ENCODE results near the gene PANX3.

Gene PANX3

GRCh38 chr11:124646148-124646547 lies 34.9 kb downstream of the PANX3 start:
- TF ChIP-seq, protein P1, sequence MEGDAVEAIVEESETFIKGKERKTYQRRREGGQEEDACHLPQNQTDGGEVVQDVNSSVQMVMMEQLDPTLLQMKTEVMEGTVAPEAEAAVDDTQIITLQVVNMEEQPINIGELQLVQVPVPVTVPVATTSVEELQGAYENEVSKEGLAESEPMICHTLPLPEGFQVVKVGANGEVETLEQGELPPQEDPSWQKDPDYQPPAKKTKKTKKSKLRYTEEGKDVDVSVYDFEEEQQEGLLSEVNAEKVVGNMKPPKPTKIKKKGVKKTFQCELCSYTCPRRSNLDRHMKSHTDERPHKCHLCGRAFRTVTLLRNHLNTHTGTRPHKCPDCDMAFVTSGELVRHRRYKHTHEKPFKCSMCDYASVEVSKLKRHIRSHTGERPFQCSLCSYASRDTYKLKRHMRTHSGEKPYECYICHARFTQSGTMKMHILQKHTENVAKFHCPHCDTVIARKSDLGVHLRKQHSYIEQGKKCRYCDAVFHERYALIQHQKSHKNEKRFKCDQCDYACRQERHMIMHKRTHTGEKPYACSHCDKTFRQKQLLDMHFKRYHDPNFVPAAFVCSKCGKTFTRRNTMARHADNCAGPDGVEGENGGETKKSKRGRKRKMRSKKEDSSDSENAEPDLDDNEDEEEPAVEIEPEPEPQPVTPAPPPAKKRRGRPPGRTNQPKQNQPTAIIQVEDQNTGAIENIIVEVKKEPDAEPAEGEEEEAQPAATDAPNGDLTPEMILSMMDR (IDR thresholded peaks at IDR 0.05; ENCODE audit: insufficient read depth, low read length, poor library complexity, severe bottlenecking) = no peak
- TF ChIP-seq EZH2phosphoT487 (conservative IDR thresholded peaks at IDR 0.05; ENCODE audit: low read length) = no peak
- no peaks in the 10 kb centered on the region for H3K79me2 ChIP-seq (ENCODE audit: insufficient read depth, low read length)
- H2AFZ ChIP-seq (ENCODE audit: low read depth, low read length, severe bottlenecking) = no peak overlapping the region
- no peak overlapping the region for H3K9ac ChIP-seq (ENCODE audit: low read length)
- no peaks in the 10 kb centered on the region for H3K27me3 ChIP-seq (ENCODE audit: low read length)
- no peaks in the 10 kb centered on the region for H3K36me3 ChIP-seq (ENCODE audit: low read length)
- no peak overlapping the region for H3K4me3 ChIP-seq (ENCODE audit: insufficient read depth, low read length, poor library complexity, severe bottlenecking)
- no peak overlapping the region for H3K4me2 ChIP-seq (ENCODE audit: low read depth, low read length, poor library complexity, severe bottlenecking)
- no peaks in the 10 kb centered on the region for H3K9me2 ChIP-seq (replicated peaks; ENCODE audit: insufficient read depth, low read length)
- no peaks in the 10 kb centered on the region for H3K9me3 ChIP-seq (ENCODE audit: insufficient read depth, low read length)
- H3F3A ChIP-seq (ENCODE audit: insufficient read depth) = no peaks in the 10 kb centered on the region
- H4K20me1 ChIP-seq (ENCODE audit: low read depth, low read length) = no peaks in the 10 kb centered on the region
- H3K27ac ChIP-seq (ENCODE audit: low read depth, low read length) = no peak overlapping the region

GRCh38 chr11:124648610-124649009 lies 37.4 kb downstream of the PANX3 start:
- Histone ChIP-seq H3K36me3 (ENCODE audit: low read length) (no peaks in the 10 kb centered on the region), H3K9me2 (replicated peaks; ENCODE audit: insufficient read depth, low read length) (no peaks in the 10 kb centered on the region), H3K27ac (ENCODE audit: low read depth, low read length) (no peak overlapping the region), H3K9me3 (ENCODE audit: insufficient read depth, low read length) (no peaks in the 10 kb centered on the region), H3K9ac (ENCODE audit: low read length) (no peak overlapping the region), H3K27me3 (ENCODE audit: low read length) (no peaks in the 10 kb centered on the region), H4K20me1 (ENCODE audit: low read depth, low read length) (no peaks in the 10 kb centered on the region), H3F3A (ENCODE audit: insufficient read depth) (no peaks in the 10 kb centered on the region), H2AFZ (ENCODE audit: low read depth, low read length, severe bottlenecking) (no peak overlapping the region), H3K4me3 (ENCODE audit: insufficient read depth, low read length, poor library complexity, severe bottlenecking) (no peak overlapping the region), H3K4me2 (ENCODE audit: low read depth, low read length, poor library complexity, severe bottlenecking) (no peak overlapping the region), H3K79me2 (ENCODE audit: insufficient read depth, low read length) (no peaks in the 10 kb centered on the region)
- no peak for TF ChIP-seq EZH2phosphoT487 (conservative IDR thresholded peaks at IDR 0.05; ENCODE audit: low read length)
- TF ChIP-seq, protein P1 (IDR thresholded peaks at IDR 0.05; ENCODE audit: insufficient read depth, low read length, poor library complexity, severe bottlenecking) = no peak

DNA sequence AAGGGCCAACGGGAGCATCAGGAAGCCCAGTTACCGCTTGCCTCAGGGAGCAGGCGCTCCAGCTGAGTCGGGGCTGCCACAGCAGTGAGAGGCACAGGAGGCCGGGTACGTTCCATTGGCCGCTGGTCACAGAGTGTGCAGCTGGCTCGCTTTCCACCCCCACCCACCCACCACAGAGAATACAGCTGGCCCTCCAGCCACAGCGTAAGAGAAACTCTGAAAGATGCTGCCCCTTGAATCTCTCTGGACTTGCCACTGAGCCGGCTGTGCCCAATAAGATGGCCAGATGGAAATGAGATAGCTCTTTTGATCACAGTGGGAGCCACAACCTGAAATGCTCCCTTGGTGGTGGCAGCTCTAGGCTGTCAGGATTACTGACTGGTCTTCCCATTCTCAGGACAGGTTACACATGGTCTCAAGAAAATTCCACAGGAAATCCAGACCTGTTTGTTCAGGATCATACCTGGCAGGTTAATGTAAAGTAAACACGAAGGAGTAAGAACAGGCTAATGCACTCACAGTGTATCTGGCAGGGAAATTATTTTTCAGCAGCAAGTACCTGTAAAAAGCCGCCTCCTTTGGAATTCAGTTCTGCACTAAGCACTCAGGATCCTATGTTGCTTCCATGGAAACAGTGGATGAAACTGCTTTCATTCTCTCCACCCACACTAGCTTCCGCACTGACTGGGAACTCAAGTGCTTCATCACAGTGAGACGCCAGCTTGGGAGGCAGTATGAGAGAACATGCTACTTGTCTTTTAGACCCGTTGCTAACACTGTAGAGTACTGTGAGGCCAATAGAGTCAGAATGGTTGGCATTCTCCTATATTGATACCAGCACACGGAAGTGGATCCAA lies 45.8 kb downstream of the PANX3 start:
- Histone ChIP-seq H3K9me2 (replicated peaks; ENCODE audit: insufficient read depth, low read length) (no peaks in the 10 kb centered on the region), H3K4me2 (ENCODE audit: low read depth, low read length, poor library complexity, severe bottlenecking) (no peak overlapping the region), H3K36me3 (ENCODE audit: low read length) (no peaks in the 10 kb centered on the region), H3K27me3 (ENCODE audit: low read length) (no peaks in the 10 kb centered on the region), H3K9me3 (ENCODE audit: insufficient read depth, low read length) (no peaks in the 10 kb centered on the region), H4K20me1 (ENCODE audit: low read depth, low read length) (no peaks in the 10 kb centered on the region), H3K79me2 (ENCODE audit: insufficient read depth, low read length) (no peaks in the 10 kb centered on the region), H3K4me3 (ENCODE audit: insufficient read depth, low read length, poor library complexity, severe bottlenecking) (no peak overlapping the region), H3K9ac (ENCODE audit: low read length) (no peak overlapping the region), H3K27ac (ENCODE audit: low read depth, low read length) (no peak overlapping the region), H2AFZ (ENCODE audit: low read depth, low read length, severe bottlenecking) (no peak overlapping the region), H3F3A (ENCODE audit: insufficient read depth) (no peaks in the 10 kb centered on the region)
- no peak for TF ChIP-seq EZH2phosphoT487 (conservative IDR thresholded peaks at IDR 0.05; ENCODE audit: low read length)

- Histone ChIP-seq H3K4me3 (ENCODE audit: insufficient read depth, low read length, poor library complexity, severe bottlenecking) (no peak overlapping the region), H3K9me3 (ENCODE audit: insufficient read depth, low read length) (no peaks in the 10 kb centered on the region), H3K9me2 (replicated peaks; ENCODE audit: insufficient read depth, low read length) (no peaks in the 10 kb centered on the region), H2AFZ (ENCODE audit: low read depth, low read length, severe bottlenecking) (no peak overlapping the region), H3K36me3 (ENCODE audit: low read length) (no peaks in the 10 kb centered on the region), H3K27me3 (ENCODE audit: low read length) (no peaks in the 10 kb centered on the region), H3K27ac (ENCODE audit: low read depth, low read length) (no peak overlapping the region), H3K79me2 (ENCODE audit: insufficient read depth, low read length) (no peaks in the 10 kb centered on the region), H3K9ac (ENCODE audit: low read length) (no peak overlapping the region), H3K4me2 (ENCODE audit: low read depth, low read length, poor library complexity, severe bottlenecking) (no peak overlapping the region), H4K20me1 (ENCODE audit: low read depth, low read length) (no peaks in the 10 kb centered on the region), H3F3A (ENCODE audit: insufficient read depth) (no peaks in the 10 kb centered on the region)
- no peak for TF ChIP-seq EZH2phosphoT487 (conservative IDR thresholded peaks at IDR 0.05; ENCODE audit: low read length)
- TF ChIP-seq, protein P1 (IDR thresholded peaks at IDR 0.05; ENCODE audit: insufficient read depth, low read length, poor library complexity, severe bottlenecking) = no peak
Measured at GRCh38 chr11:124657904-124658303, 46.7 kb downstream of the PANX3 start.
